Nephron (organoid): ENCODE measurements around the gene POLK.
A peak's percentile ranks its signal among the peaks of the same experiment; 100 is the strongest.

Source experiments
- H3K27ac Mint-ChIP-seq, 3 experiments: 2 replicates each; pipeline ENCODE4 v1.8.0; 2020; ENCODE audit warnings: mixed read lengths in 3 of 3, mild to moderate bottlenecking in 2 of 3, moderate library complexity in 1 of 3
- H3K27me3 Mint-ChIP-seq: 2 replicates; pipeline ENCODE4 v1.8.0; 2021; ENCODE audit warnings: low read depth, mild to moderate bottlenecking, moderate library complexity, mixed read lengths
- H3K36me3 Mint-ChIP-seq: 2 replicates; pipeline ENCODE4 v1.8.0; 2020; ENCODE audit warnings: low read depth, mixed read lengths
- H3K4me1 Mint-ChIP-seq: 2 replicates; pipeline ENCODE4 v1.8.0; 2020; ENCODE audit warnings: mixed read lengths
- H3K4me3 Mint-ChIP-seq, 3 experiments: 2 replicates each; pipeline ENCODE4 v1.8.0; 2020; ENCODE audit warnings: mild to moderate bottlenecking in 3 of 3, mixed read lengths in 3 of 3, moderate library complexity in 2 of 3
- H3K9me3 Mint-ChIP-seq: 2 replicates; pipeline ENCODE4 v1.8.0; 2020; ENCODE audit warnings: mixed read lengths
- TF ChIP-seq, protein P1 (sequence below), 3 experiments: fragments of 200-600 bp; sonication (generic); IDR thresholded peaks; one replicate each; pipeline ENCODE4 v1.5.0; 2021; ENCODE audit warnings: antibody characterized with exemption in 3 of 3; ENCODE audit not compliant: unreplicated experiment in 3 of 3

POLK gene

DNA sequence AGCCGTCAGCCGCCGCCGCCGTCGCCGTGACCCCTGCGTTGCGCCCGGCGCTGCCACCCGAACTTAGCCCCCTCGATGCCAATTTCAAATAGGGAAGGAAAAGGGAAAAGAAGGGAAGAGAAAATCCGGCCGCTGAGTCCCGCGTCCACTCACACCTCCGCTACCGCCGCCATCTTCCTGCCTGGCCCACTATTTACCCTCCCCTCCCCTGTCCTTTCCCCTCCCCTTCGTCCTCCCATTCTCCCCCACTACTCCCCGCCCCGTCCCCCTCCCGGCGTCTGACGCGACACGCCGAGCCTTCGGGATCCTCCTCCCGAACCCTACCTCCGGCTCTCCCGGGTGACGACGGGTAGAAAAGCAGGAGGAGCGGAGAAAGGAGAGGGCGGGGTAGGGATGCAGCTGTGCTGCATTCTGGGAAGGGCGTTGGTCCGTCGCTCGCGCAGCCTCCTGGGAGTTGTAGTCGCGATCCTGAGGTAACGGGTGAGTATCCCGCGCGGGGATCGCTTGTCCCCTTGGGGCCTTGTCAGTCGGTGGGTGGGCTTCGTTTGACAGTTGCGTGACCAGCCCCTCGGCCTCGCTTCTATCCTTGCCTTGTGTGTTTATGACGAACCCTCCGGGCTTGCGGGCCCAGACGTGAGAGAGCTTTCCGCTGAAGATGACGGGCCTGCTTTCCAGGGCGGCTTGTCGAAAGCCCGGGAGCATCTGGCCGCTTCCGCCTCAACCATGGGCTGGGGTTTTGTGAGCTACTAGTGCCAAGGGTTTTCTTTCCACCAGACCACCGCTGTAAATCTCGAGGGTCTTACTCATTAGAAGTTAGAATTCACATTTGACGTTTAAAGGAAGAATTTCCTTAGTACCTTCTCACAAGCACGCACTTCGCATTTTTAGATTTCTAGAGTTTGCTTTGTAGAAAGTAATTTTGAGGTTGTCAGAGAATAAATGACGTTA lies at the start of gene POLK, which contains the start of gene CERT1:
Gene POLK (plus strand): TSS at position 457 of the 948 bp plus-strand sequence.
Gene CERT1 (minus strand): TSS at position 195 of the 948 bp plus-strand sequence. CDS start 422 bp downstream, outside the sequence.
- peak within 1 kb of the TSS; percentile 98 to 99 (median 99) for H3K27ac Mint-ChIP-seq
- H3K27me3 Mint-ChIP-seq: no peaks in the 10 kb centered on the region
- H3K4me1 Mint-ChIP-seq: peaks cover 51% of the 10 kb centered on the region
- peaks cover 19% of the 10 kb centered on the region for H3K36me3 Mint-ChIP-seq
- TF ChIP-seq, protein P1, sequence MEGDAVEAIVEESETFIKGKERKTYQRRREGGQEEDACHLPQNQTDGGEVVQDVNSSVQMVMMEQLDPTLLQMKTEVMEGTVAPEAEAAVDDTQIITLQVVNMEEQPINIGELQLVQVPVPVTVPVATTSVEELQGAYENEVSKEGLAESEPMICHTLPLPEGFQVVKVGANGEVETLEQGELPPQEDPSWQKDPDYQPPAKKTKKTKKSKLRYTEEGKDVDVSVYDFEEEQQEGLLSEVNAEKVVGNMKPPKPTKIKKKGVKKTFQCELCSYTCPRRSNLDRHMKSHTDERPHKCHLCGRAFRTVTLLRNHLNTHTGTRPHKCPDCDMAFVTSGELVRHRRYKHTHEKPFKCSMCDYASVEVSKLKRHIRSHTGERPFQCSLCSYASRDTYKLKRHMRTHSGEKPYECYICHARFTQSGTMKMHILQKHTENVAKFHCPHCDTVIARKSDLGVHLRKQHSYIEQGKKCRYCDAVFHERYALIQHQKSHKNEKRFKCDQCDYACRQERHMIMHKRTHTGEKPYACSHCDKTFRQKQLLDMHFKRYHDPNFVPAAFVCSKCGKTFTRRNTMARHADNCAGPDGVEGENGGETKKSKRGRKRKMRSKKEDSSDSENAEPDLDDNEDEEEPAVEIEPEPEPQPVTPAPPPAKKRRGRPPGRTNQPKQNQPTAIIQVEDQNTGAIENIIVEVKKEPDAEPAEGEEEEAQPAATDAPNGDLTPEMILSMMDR (IDR thresholded peaks at IDR 0.05; ENCODE audit: unreplicated experiment in 3 of 3): no peak
- H3K4me3 Mint-ChIP-seq: peak within 1 kb of the TSS; percentile 98 to 99 (median 98)
- H3K9me3 Mint-ChIP-seq: peaks cover 4% of the 10 kb centered on the region

DNA sequence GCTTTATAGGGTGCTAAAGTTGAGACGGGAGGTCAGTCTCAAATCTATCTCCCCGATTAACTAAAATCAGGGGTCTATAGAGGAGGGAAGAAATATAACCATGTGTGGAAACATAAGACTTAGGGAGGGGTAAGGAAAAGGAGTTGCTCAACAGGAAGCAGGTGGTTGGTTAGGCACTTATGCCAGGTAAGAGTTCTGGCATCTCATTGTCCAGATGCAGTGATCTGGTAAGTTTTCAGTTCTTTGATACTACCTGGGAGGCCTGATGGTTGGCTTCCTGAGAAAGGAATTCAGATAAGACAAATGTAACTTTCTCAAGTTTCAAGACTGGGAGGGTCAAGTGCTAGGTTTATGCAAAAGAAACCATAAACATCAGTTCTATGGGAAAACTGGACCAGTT lies 48.0 kb upstream of the POLK start:
- peaks cover 9% of the 10 kb centered on the region for H3K4me1 Mint-ChIP-seq
- no peak overlapping the region for H3K4me3 Mint-ChIP-seq
- H3K27me3 Mint-ChIP-seq: no peaks in the 10 kb centered on the region
- TF ChIP-seq, protein P1 (IDR thresholded peaks at IDR 0.05; ENCODE audit: unreplicated experiment in 3 of 3): no peak
- H3K36me3 Mint-ChIP-seq: peaks cover 31% of the 10 kb centered on the region
- peaks cover 10% of the 10 kb centered on the region for H3K9me3 Mint-ChIP-seq
- H3K27ac Mint-ChIP-seq: no peak overlapping the region

DNA sequence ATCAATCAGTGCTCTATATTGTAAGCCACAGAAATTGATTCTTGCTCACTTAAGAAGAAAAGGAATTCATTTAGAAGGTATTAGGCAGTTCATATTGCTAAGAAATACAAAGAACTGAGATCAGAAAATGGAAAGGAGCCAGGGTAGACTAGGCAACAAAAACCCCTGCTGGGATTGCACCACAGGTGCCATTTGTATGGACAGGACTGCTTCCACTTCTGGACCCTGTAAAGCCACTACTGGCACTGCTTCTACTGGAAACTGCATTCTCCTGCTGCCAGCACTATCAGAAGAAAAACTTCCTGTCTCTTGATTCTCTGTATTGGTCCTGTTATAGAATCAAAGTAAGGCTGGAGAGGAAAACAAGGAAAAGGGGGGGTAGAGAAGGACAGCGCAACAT lies 46.2 kb upstream of the POLK start:
- Mint-ChIP-seq H3K27me3 (no peaks in the 10 kb centered on the region), H3K27ac (no peak overlapping the region), H3K4me1 (peaks cover 9% of the 10 kb centered on the region), H3K36me3 (peaks cover 41% of the 10 kb centered on the region), H3K4me3 (no peak overlapping the region), H3K9me3 (peaks cover 24% of the 10 kb centered on the region)
- TF ChIP-seq, protein P1 (IDR thresholded peaks at IDR 0.05; ENCODE audit: unreplicated experiment in 3 of 3): no peak

DNA sequence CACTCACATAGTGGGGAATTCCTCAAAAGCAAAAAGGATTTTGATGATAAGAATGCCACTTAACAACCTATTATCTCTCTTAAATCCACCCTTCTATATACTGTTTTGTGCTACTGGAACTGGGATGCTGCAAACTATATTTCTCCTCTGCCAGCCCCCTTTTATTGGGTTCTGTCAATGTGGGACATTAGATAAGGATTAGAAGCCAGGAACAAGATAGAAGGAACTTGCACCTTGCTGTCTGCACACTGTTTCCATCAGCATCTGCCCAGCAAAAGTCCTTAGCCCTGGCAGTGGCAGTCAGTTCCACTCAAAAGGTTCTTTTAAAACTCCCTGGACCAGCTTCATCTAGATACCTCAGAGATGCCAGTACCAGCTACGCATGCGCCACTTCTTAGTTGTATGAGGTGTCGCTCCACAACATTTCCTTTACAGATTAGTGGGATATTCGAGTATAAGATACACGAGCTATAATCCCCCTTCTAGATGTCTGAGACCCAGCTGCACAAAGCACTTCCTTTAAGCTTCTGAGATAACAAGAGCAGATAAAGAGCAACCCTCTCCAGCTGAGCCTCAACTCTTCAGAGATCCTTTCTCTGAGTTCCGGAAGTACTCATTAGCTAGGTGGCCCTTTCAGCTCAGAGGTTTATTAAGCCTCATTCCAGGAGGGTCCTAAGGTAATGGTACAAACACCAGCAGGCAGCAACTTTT lies 45.5 kb upstream of the POLK start:
- Mint-ChIP-seq H3K4me3 (no peak overlapping the region), H3K4me1 (peaks cover 9% of the 10 kb centered on the region), H3K27ac (no peak overlapping the region), H3K36me3 (peaks cover 48% of the 10 kb centered on the region), H3K9me3 (peaks cover 31% of the 10 kb centered on the region), H3K27me3 (no peaks in the 10 kb centered on the region)
- TF ChIP-seq, protein P1 (IDR thresholded peaks at IDR 0.05; ENCODE audit: unreplicated experiment in 3 of 3): no peak

DNA sequence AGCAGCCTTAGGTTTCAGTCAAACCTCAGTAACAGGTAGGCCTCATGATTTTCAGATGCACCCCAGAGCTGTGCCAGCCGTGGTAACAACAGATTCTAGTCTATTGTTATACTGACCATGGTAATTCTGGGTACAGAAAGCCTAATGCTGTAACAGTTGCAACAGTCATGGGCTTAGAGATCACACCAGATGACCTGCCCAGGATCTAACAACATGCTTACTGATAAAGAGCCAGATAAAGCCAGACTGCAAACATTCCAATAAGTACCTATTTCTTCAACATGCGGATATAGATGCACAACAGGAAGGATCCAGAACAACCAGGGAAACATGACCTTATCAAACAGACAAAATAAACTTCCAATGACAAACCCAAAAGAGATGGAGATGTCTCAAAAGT lies 43.1 kb upstream of the POLK start:
- H3K27me3 Mint-ChIP-seq: no peaks in the 10 kb centered on the region
- no peak overlapping the region for H3K4me3 Mint-ChIP-seq
- TF ChIP-seq, protein P1 (IDR thresholded peaks at IDR 0.05; ENCODE audit: unreplicated experiment in 3 of 3): no peak
- no peak overlapping the region for H3K27ac Mint-ChIP-seq
- peaks cover 54% of the 10 kb centered on the region for H3K36me3 Mint-ChIP-seq
- peaks cover 6% of the 10 kb centered on the region for H3K4me1 Mint-ChIP-seq
- peaks cover 37% of the 10 kb centered on the region for H3K9me3 Mint-ChIP-seq
